NCI-H187 treated with DMSO at 0.1 percent for 48 hours (cell line): ENCODE results near the gene ZNF101.
"Not testable (repeated sequence)": the region's sequence is repeated elsewhere in the genome, so short reads cannot be mapped to it uniquely, and the experiment has no call there.

ENCODE experiments used
- DNase-seq: peaks from one replicate; lab custom pipeline; 2025; lab: John Stamatoyannopoulos, UW

Gene ZNF101

GRCh38 chr19:19661675-19662251 lies 6.9 kb upstream of the ZNF101 start:
- no peak for DNase-seq

GRCh38 chr19:19662344-19662743 lies 6.3 kb upstream of the ZNF101 start:
- no peak for DNase-seq

GRCh38 chr19:19662871-19663255 lies 5.8 kb upstream of the ZNF101 start:
- DNase-seq, result no peak

GRCh38 chr19:19663256-19664120 lies 5.2 kb upstream of the ZNF101 start, which contains the start of gene ATP13A1:
Gene ATP13A1 (minus strand): TSS chr19:19663676. CDS start chr19:19663666, 10 bp downstream.
- DNase-seq, result peak; percentile 64

- not testable (repeated sequence) for DNase-seq
Observed at GRCh38 chr19:19665420-19665948, 3.2 kb upstream of the ZNF101 start.

GRCh38 chr19:19670070-19670551 lies 1.5 kb downstream of the ZNF101 start:
- no peak for DNase-seq

GRCh38 chr19:19672816-19673215 lies 4.2 kb downstream of the ZNF101 start:
- no peak for DNase-seq

GRCh38 chr19:19674315-19674714 lies 5.7 kb downstream of the ZNF101 start:
- no peak for DNase-seq

GRCh38 chr19:19677579-19677978 lies 8.9 kb downstream of the ZNF101 start:
- DNase-seq, result no peak

- no peak for DNase-seq
Observed at GRCh38 chr19:19679176-19680073, 10.8 kb downstream of the ZNF101 start.

GRCh38 chr19:19686119-19686518 lies 17.5 kb downstream of the ZNF101 start:
- not testable (repeated sequence) for DNase-seq

- no peak for DNase-seq
Observed at GRCh38 chr19:19686580-19686979, 17.9 kb downstream of the ZNF101 start.

- DNase-seq, result no peak
Observed at GRCh38 chr19:19687090-19687489, 18.5 kb downstream of the ZNF101 start.

- not testable (repeated sequence) for DNase-seq
Observed at GRCh38 chr19:19689023-19689422, 20.4 kb downstream of the ZNF101 start.

GRCh38 chr19:19691683-19692082 lies 23.0 kb downstream of the ZNF101 start:
- DNase-seq, result no peak

GRCh38 chr19:19696386-19696785 lies 27.7 kb downstream of the ZNF101 start:
- no peak for DNase-seq

- no peak for DNase-seq
Observed at GRCh38 chr19:19697589-19697988, 28.9 kb downstream of the ZNF101 start.

GRCh38 chr19:19700493-19700892 lies 31.9 kb downstream of the ZNF101 start:
- not testable (repeated sequence) for DNase-seq

- DNase-seq, result no peak
Observed at GRCh38 chr19:19704836-19705235, 36.2 kb downstream of the ZNF101 start.

GRCh38 chr19:19710506-19710905 lies 41.9 kb downstream of the ZNF101 start:
- DNase-seq, result no peak

- no peak for DNase-seq
Observed at GRCh38 chr19:19711306-19711933, 42.8 kb downstream of the ZNF101 start.
